B cell (primary cell): ENCODE results near the gene NDUFS6.

ENCODE experiments used
- CTCF ChIP-seq: fragments of 200-600 bp; IDR thresholded peaks from one replicate; pipeline ENCODE4 v1.8.0; 2022; ENCODE audit warnings: antibody characterized with exemption, mild to moderate bottlenecking
- EZH2 ChIP-seq: IDR thresholded peaks from 2 replicates; pipeline ENCODE4 v1.6.1; 2012; ENCODE audit warnings: borderline replicate concordance, low read depth, mild to moderate bottlenecking, moderate library complexity, low read length; ENCODE audit not compliant: insufficient read depth, poor library complexity, severe bottlenecking

GRCh38 chr5:1755321-1755949 lies 45.8 kb upstream of the NDUFS6 start:
- no peak for TF ChIP-seq CTCF
- no peak for TF ChIP-seq EZH2
